Astrocyte (in vitro differentiated cells and primary cell): ENCODE data around the gene KLK5.

Source experiments
- CTCF ChIP-seq: IDR thresholded peaks from 2 replicates; pipeline ENCODE4 v1.5.1; 2011; ENCODE audit warnings: low read depth, mild to moderate bottlenecking, inconsistent platforms, low read length, moderate library complexity; ENCODE audit not compliant: insufficient read depth
- EZH2 ChIP-seq: IDR thresholded peaks from 2 replicates; pipeline ENCODE4 v1.6.1; 2012; ENCODE audit warnings: mild to moderate bottlenecking, low read length, inconsistent platforms; ENCODE audit not compliant: insufficient read depth

- no peak for TF ChIP-seq EZH2
- TF ChIP-seq CTCF = no peak
Observed at GRCh38 chr19:50932018-50932689, 20.7 kb downstream of the KLK5 start.
